Measurements from ENCODE around the gene CCDC88B.
"Not testable (repeated sequence)": the region's sequence is repeated elsewhere in the genome, so short reads cannot be mapped to it uniquely, and the experiment has no call there.

The CCDC88B gene

GRCh38 chr11:64317325-64317960, 22.6 kb upstream of the CCDC88B start, which contains the start of gene TRMT112:
TRMT112 (minus strand) TSS chr11:64317559; CDS start chr11:64317526, 33 bp downstream.
- intact Hi-C loops (cut with DNase I): loop anchor here (5.0 kb wide), 1 partner anchor 40 kb away; the partner anchor contains the start of gene RPS6KA4
- peak; percentile 93 to 99 (median 98) for DNase-seq

DNA sequence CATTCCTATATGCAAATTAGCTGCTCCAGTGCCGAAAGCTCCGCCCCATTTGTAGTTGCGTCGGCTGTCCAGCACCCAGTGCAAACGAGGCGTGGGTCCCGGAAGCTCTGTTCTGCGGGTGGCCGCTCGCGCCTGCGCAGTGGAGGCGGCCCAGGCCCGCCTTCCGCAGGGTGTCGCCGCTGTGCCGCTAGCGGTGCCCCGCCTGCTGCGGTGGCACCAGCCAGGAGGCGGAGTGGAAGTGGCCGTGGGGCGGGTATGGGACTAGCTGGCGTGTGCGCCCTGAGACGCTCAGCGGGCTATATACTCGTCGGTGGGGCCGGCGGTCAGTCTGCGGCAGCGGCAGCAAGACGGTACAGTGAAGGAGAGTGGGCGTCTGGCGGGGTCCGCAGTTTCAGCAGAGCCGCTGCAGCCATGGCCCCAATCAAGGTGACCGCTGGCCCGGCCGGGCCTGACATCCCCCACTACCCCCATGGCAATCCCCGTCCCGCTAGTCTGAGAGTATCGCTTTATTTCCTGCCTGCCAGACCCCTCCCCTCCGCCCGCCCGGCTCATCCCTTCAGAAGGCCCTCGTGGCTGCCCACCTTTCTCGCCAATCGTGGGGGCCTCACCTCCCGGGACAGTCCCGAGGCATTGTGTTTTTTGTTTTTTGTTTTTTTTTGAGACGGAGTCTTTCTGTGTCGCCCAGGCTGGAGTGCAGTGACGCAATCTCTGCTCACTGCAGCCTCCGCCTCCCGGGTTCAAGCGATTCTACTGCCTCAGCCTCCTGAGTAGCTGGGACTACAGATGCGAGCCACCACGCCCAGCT, 21.8 kb upstream of the CCDC88B start, which contains the start of gene PRDX5:
PRDX5 (plus strand) TSS at position 161 of the 805 bp plus-strand sequence; CDS start at position 256, 95 bp downstream.
- peak; percentile 94 to 99 (median 97) for DNase-seq
- intact Hi-C loops (cut with DNase I): loop anchor here (5.0 kb wide), 1 partner anchor 39 kb away; the partner anchor contains the start of gene RPS6KA4

DNA sequence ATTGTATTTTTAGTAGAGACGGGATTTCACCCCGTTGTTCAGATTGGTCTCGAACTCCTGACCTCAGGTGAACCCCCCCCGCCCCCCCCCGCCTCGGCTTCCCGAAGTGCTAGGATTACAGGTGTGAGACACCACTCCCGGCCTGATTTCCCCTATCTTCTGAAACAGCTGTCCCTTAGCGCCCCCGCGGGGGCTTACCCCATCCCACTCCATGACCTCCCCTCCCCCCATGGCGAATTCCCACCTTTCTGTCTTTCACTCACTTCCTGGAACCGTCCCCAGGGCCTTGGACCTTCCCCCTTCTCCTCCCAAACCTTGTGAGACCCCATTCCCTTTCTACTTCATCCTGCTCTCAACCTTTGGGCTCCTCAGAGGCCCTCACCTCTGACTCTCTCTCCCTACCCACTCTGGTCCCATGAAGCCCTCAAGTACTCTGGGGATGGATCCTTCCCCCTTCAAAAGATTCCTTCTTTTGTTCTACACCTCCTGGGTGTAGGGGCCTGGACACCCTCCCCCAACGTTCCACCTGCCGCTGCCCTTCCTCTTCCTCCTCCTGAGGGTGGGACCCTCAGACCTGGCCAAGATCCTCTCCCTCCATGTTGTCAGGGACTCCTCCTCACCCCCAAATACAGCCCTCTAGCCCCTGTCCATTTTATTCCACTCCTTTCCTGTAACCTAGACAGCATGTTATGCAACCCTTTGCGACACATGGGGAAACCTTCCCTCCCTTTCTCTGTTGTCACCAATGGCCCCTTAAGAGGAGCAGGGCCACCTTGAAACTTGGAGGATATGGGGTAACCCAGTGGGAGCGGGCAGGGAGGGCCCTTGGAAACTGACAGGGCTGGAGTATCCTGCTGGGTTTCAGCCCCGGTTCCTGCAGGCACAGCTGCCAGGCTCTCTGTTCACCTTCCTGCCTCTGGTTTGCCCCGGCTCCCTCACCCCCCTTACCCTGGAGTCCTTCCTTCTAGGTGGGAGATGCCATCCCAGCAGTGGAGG, 20.9 kb upstream of the CCDC88B start:
- no peak for DNase-seq
- intact Hi-C loops (cut with DNase I): loop anchor here (5.0 kb wide), 1 partner anchor 38 kb away; the partner anchor contains the start of gene RPS6KA4

DNA sequence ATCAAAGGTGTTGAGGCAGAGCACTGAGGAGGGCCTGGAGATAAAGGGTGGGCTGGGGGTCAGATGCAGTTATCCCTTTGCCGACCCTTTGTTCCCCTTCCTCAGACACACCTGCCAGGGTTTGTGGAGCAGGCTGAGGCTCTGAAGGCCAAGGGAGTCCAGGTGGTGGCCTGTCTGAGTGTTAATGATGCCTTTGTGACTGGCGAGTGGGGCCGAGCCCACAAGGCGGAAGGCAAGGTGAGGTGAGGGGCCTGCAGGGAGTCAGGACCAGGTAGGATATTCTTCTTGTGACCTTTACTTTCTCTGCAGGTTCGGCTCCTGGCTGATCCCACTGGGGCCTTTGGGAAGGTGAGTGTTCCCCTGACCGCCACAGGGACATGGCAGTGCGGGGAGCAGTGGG, 19.4 kb upstream of the CCDC88B start:
- intact Hi-C loops (cut with DNase I): no loop called here
- DNase-seq: no peak

DNA sequence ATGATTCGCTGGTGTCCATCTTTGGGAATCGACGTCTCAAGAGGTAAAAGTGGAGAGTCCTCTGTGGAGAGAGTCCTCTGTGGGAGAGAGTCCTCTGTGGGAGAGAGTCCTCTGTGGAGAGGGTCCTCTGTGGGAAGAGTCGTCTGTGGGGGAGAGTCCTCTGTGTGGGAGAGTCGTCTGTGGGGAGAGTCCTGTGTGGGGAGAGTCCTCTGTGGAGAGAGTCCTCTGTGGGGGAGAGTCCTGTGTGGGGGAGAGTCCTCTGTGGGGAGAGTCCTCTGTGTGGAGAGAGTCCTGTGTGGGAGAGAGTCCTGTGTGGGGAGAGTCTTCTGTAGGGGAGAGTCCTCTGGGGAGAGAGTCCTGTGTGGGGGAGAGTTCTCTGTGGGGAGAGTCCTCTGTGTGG, 19.0 kb upstream of the CCDC88B start:
- intact Hi-C loops (cut with DNase I): no loop called here

DNA sequence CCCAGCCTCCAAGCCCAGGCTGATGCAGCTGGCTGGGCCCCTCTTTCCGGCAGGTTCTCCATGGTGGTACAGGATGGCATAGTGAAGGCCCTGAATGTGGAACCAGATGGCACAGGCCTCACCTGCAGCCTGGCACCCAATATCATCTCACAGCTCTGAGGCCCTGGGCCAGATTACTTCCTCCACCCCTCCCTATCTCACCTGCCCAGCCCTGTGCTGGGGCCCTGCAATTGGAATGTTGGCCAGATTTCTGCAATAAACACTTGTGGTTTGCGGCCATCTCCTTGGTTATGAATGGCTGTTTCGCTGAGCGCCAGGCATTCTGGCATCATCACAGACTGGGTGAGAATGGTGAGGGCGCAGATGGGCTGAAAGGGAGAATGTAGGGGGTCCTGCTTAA, 18.5 kb upstream of the CCDC88B start:
- intact Hi-C loops (cut with DNase I): no loop called here

More for the DNA sequence above, 19.0 kb upstream of the CCDC88B start:
- no peak for DNase-seq

DNA sequence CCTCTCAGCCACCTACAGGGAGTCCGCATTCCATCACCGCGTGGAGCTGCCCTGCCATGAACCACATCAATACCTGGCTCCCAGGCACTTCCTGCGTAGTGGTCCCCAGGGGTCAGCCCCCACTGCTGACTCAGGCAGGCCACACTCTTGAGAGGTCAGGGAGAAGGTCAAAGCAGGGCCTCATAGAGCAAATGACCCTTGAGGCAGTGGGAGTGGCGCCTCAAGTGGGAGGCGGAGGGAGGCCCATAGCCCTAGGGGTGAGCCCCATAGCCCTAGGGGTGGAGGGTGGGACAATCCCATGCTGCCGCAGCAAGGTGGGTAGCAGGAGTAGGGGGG, 17.1 kb upstream of the CCDC88B start:
- no peak for DNase-seq
- intact Hi-C loops (cut with DNase I): no loop called here

More for the DNA sequence above, 18.5 kb upstream of the CCDC88B start:
- no peak for DNase-seq

GRCh38 chr11:64323373-64323772, 16.6 kb upstream of the CCDC88B start:
- no peak for DNase-seq
- intact Hi-C loops (cut with DNase I): no loop called here

DNA sequence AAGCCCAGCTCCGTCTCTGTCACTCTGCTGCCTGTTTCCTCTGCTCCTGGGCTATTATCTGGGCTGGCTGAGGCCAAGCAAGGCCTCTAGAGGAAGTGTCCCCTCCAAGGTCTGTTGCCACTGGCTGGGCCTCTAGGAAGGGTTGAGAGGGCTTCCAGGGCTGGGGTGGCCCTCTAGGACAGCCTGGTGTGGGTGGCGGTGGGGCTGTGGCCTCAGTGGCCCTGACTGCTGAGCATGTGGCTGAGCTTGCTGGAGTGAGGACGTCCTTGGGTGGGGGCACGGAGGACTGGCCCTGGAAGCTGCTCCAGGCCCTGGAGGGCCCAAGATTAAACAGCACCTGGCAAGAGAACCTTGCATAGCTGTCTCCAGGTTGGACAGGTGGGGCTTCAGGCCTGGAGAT, 16.0 kb upstream of the CCDC88B start:
- intact Hi-C loops (cut with DNase I); DNase-seq: not testable (repeated sequence)

GRCh38 chr11:64324692-64325469, 15.1 kb upstream of the CCDC88B start:
- DNase-seq: no peak
- intact Hi-C loops (cut with DNase I): no loop called here

GRCh38 chr11:64327375-64327774, 12.6 kb upstream of the CCDC88B start:
- DNase-seq: no peak
- intact Hi-C loops (cut with DNase I): no loop called here

DNA sequence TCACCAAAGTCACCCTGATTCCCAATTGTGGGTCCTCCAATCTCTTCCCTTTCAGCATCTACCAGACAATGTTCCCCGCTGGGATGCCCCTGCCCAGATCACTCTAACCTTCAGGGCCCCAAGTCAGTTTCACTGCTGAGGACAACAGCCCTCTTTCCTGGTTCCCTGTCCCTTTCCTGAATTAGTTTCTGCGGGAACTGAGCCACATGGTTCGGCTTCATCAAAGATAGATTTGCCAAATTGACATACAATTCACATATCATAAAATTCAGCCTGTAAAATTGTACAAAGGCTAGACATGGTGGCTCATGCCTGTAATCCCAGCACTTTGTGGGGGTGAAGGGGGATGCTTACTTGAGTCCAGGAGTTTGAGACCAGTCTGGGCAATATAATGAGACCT, 12.0 kb upstream of the CCDC88B start:
- intact Hi-C loops (cut with DNase I): no loop called here
- no peak for DNase-seq

- intact Hi-C loops (cut with DNase I): no loop called here
- DNase-seq: no peak
Observed at GRCh38 chr11:64330888-64331287, 9.1 kb upstream of the CCDC88B start.

DNA sequence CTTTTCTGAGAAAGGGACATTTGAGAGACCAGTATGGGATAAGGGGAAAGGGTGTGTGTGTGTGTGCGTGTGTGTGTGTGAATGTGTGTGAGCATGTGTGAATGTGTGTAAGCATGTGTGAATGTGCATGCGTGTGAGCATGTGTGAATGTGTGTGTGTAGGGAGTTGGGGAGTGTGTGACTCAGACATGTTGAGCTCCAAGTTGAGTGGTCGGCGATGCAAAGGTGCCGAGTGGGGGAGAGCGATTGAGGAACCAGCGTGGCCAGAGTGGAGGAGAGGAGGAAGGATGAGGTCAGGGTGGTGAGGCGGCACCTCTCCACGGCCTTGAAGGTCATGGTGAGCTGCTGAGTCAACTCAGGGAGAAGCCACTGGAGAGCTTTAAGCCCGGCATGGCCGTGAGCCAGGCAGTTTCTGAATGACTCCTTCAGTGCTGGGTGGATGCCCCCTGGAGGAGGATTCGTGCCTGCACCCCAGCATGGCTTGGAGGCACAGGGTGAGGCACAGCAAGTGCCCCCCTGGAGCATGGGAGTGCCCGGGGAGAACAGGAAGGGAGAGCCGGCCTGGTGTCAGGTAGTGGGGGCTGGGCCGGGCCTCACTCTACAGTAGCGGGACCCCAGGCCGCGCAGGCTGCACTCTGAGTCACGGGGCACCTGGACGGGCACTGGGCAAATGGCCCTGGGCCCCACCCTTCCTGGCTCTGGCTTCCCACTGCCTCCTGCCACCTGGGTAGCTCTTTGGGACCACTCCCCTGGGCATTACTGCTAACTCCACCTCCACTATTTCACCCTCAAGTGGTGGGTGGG, 8.2 kb upstream of the CCDC88B start:
- intact Hi-C loops (cut with DNase I): no loop called here
- peak in 28 of 42 donors; percentile 29 to 73 (median 48) for DNase-seq

DNA sequence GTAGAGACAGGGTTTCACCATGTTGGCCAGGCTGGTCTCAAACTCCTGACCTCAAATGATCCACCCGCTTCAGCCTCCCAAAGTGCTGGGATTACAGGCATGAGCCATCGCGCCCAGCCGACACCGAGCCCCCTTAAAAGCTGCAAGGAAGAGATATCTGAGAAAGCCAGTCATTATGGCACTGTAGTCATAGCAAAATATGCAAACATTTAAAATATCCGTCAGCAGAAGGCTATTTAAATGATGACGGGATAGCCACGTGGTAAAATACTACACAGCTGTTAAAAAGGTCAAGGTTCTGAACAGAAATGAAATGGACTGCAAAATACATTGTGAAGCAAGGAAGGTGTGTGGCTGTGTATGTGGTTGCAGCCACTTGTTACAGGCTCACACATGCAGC, 6.4 kb upstream of the CCDC88B start:
- no peak for DNase-seq
- intact Hi-C loops (cut with DNase I): no loop called here

DNA sequence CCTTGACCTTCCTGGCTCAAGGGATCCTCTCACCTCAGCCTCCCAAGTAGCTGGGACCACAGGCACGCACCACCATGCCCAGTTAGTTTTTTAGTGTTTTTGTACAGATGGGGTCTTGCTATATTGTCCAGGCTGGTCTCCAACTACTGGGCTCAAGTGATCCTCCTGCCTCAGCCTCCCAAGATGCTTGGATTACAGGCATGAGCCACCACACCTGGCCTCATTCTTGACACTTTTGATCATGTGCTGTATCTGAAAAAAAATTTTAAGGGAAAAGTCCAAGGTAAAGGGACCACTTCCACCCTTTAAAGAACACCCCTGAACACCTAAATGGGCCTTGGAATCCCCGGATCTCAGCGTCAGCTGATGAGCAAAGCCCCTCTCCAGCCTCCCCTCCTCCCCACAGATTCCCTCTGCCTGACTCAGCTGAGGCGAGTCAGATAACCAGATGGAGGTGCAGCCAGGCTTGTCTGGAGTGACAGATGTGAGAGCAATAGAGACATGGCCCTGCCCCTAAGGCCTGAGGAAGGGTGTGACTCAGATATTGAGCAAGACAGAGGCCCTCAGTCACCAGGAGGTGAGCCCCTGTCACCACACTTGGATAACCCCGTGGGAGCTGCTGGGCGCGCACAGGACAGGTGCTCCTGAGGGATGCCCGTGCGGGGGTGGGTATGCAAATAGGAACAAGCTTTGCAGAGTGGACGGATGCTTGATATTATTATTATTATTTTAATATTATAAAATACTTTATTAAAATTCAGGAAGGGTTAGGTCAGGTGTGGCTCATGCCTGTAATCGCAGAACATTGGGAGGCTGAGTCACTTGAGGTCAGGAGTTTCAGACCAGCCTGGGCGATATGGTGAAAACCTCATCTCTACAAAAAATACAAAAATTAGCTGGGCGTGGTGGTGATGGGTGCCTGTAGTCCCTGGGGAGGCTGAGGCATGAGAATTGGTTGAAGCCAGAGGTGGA, 5.0 kb upstream of the CCDC88B start:
- DNase-seq: no peak
- intact Hi-C loops (cut with DNase I): no loop called here
